ENCODE results near the gene IKBKG. TPM values are rescaled to one million over a fixed set of nuclear protein-coding genes. Genes with fewer than 3 reads are reported as not detected.

Gene IKBKG
- total and polyA plus RNA-seq, 2 of the 8 experiments (the other 6 are each of a cell fraction or from before 2014, with no cell fraction given), result 17.5 to 18.1 TPM

DNA sequence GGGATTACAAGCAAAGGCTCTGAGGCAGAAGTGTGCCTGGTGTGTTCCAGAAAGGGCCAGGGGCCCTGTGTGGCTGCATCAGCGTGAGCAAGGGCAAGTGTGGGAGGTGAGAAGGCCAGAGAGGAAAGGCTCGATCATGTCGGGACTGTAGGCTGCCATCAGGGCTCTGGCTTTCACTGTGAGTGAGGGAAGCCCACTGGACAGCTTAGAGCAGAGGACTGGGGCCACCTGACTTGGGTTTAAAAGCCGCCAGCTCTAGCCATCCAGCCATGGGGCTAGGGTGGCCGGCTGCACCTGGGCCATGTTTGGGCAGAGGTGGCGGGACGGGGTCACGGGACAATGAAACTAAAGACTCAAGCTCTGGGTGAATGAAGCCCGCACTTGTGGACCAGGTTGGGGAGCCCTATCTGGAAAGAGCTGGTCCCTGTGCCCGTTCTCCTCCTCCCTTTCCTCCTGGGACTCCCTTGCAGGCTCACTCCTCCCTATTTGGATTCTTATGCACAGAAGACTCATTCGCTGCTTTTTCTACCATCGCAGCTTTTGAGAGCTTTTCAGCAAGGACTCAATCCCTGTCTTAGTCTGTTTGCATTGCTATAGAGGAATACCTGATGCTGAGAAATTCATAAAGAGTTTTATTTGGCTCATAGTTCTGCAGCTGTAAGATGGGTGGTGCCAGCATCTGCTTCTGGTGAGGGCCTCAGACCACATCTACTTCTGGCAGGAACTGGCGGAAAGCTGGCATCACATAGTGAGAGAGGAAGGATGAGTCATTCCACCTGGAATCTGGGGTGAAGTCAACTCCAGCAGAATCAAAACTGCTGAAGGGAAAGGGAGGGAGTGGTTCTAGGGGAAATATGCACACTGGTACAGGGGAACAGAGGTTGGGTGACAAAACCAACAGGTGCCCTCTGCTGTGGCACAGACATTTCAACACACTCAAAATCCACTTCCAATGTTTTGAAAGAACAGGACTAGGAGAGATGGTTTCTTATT is 56.3 kb downstream of the IKBKG start (continued):
- TF ChIP-seq CHD7 (IDR thresholded peaks at IDR 0.05; ENCODE audit: insufficient replicate concordance, low read length), result no peak
- no peak for TF ChIP-seq EZH2 (IDR thresholded peaks at IDR 0.05; ENCODE audit: low read depth, low read length, severe bottlenecking)
- no peak for TF ChIP-seq JUND (IDR thresholded peaks at IDR 0.05; ENCODE audit: low read length)
- TF ChIP-seq CHD2 (IDR thresholded peaks at IDR 0.05; ENCODE audit: low read length), result no peak
- TF ChIP-seq RBBP5 (IDR thresholded peaks at IDR 0.05; ENCODE audit: borderline replicate concordance, low read depth, low read length), result no peak
- TF ChIP-seq SRF (IDR thresholded peaks at IDR 0.05; ENCODE audit: low read depth, low read length), result no peak
- no peak for TF ChIP-seq CBX8 (IDR thresholded peaks at IDR 0.05; ENCODE audit: borderline replicate concordance, low read depth, low read length)
- TF ChIP-seq BRCA1 (IDR thresholded peaks at IDR 0.05; ENCODE audit: low read depth, low read length), result no peak
- TF ChIP-seq SAP30 (IDR thresholded peaks at IDR 0.05; ENCODE audit: insufficient read depth, insufficient replicate concordance, low read length), result no peak

All from H1 (cell line).